Loucy (cell line): ENCODE results near the gene SPOP.

ENCODE experiments used
- EZH2phosphoT487 ChIP-seq: fragments of 200-600 bp; IDR thresholded peaks from 2 replicates; pipeline ENCODE4 v1.6.1; 2018; ENCODE audit warnings: antibody characterized with exemption, mild to moderate bottlenecking, moderate library complexity, borderline replicate concordance
- TF ChIP-seq, protein P1 (sequence below): fragments of 200-600 bp; sonication (generic); conservative IDR thresholded peaks from 2 replicates; pipeline ENCODE4 v1.5.1; 2014; ENCODE audit warnings: mild to moderate bottlenecking, antibody characterized with exemption, low read length

DNA sequence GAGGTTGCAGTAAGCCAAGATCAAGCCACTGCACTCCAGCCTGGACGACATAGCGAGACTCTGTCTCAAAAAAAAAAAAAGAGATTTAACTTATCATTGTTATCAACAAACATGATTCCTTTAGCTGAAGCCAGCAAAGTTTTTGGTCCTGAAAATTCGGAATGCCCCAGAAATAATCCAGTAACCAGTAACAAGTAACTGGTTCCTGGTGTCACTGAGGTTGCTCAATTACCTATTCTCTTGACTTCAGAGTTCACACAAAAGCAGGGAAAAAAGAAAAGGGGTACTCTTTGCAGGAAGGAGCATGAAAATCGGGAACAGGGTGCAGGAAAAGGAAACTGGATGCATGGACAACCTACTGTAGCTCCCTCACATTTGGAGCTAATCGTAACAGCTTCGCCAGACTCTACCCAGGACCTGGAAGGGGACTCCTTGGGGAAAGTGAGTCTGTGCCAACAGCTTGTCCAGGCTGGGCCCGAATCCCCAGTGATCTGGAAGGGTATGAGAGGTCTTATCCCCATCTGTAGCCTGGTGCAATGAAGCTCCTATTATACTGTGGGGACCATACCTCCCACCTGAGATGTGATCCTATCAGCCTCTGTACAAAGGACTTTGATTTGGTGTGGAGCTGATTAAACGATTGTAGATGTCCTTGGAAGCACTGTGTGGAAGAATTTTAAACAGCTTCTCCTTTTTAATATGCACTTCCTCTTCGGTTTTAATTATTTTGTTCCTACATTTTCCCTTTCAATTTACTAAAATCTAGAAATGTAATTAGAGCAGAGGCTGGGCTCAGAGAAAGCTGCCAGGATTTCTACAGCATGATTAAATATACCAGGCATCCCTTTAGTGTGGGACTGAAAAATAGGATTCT is 3.4 kb upstream of the SPOP start:
- TF ChIP-seq, protein P1, sequence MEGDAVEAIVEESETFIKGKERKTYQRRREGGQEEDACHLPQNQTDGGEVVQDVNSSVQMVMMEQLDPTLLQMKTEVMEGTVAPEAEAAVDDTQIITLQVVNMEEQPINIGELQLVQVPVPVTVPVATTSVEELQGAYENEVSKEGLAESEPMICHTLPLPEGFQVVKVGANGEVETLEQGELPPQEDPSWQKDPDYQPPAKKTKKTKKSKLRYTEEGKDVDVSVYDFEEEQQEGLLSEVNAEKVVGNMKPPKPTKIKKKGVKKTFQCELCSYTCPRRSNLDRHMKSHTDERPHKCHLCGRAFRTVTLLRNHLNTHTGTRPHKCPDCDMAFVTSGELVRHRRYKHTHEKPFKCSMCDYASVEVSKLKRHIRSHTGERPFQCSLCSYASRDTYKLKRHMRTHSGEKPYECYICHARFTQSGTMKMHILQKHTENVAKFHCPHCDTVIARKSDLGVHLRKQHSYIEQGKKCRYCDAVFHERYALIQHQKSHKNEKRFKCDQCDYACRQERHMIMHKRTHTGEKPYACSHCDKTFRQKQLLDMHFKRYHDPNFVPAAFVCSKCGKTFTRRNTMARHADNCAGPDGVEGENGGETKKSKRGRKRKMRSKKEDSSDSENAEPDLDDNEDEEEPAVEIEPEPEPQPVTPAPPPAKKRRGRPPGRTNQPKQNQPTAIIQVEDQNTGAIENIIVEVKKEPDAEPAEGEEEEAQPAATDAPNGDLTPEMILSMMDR, result no peak
- no peak for TF ChIP-seq EZH2phosphoT487
